Putamen (tissue), 1 donor: ENCODE measurements around the gene ATP8A2.

Experiments used
- DNase-seq: peaks from one replicate; pipeline ENCODE4 v3.0.0-alpha.2; 2016; ENCODE audit warnings: low spot score

Gene ATP8A2

DNA sequence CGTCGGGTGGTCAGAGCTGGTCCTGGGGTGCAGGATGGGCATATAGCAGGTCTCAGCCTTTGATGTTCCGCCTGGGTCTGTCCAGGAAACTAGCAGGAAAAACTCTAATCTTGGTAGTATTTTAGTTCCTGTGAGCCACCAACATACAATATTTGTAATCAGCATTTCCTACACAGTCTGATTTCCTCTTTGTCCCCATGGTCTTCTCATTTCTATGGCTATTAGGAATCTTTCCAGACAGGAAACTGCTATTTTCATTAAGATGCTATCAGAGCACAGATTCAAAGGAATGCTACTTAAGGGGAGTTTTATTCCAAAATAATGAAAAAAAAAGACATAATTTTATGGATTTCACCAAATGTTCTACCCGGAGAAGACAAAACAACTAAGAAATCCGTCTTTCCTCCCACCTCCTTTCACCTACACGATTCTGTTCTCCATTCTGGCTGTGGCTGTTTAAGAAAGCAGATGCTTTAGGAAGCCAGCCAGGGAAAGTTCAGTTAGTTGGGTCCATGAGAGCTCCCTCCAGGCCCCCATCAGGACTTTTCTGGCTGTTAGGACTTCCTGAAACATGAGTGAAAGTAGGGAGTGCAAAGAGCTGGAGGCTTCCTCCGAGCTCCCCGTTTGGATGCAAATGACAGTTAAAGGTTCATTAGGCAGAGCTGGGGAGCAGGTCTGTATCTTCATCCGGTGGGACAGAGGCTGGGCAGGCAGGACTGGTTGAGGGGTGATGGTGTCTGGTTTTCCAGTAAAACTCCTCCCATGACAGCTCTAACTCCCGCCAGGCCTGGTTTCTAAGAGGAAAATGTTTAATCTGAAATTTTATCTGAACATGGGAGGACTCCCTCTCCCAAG, 643.7 kb downstream of the ATP8A2 start:
- peak; percentile 51 for DNase-seq

DNA sequence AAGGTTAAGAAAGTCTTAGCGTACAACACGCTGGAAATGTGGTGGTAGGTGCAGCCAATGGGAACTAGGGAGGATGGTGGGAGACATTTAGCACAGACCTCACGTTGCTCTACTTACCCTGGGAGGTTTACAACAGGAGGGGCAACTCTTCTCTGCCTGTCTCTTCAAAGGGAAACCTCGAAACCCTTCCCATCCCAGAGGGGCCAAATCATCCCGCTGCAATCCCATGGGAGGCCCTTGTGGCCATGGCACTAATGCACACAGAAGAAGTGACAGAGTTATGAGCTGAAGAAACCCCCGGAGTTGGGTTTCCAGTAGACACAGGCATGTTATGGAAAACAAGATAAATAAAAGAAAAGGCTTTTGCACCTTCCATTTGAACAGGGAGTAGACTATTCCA, 644.4 kb downstream of the ATP8A2 start:
- no peak for DNase-seq

DNA sequence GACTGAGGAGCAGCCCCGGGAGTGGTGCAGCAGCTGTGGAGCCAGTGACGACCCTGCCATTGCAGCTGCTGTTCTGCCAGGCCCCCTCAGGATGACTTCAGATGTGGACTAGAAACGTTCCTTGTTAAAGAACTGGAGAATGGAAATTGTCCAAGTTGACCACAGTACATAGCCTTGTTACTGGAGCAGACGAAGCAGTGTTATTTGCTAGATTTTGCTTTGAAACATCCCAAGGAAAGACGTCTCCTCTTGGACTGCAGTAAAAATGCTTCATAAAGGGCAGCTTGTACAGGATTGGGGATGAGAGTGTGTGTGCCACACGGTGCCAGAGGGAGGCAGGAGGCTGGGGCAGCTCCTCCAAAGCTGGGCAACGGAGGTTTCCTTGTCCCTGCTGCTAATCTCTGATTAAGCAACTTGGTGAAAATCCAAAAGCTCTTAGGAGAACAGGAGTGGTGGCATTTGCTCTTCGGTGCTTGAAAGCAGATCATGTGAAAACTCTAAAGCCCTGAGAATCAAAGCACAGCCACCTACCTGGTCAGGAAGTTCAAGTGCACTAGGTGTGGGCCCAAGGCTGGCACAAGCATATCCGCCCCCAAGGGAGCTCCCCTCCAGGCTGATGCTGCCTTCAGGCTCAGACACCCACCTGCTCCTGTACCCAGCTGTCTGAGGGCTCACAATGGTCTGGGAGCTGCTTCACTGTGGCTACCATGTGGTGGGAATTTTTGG, 645.6 kb downstream of the ATP8A2 start:
- DNase-seq = peak; percentile 67

DNA sequence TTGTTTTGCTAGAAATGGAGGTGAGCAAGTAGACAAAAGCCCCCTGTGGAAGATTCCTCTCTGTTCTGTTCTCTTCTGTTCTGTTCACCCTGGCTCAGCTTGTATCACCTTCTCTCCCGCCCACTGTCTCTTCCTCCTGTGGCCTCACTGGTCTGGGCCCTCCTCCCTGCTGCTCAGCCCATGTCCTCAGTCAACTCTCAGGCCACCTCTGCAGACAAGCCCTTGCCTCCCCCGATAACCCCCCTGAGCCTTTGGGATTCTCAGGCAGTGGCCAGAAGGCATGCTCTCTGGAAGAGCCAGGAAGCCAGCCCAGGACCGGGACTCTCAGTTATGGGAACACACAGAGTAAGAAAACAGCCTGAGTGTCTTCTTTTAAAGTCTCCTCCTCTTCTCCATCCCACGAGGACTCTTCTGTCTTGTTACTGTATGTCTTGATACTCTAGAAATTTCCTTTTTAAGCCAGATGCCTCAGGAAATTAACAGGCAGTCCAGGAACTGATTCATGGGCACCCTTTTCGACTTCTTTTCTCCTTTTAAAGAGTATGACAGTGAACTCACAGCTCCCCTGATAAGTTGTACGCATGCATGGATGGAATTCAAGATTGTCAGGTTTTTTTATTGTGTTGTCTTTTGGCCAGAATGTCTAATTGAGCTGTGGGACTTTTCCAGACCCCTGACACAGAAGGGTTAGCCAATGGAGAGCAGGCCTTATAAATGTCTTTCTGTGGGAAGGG, 646.3 kb downstream of the ATP8A2 start:
- DNase-seq = no peak

DNA sequence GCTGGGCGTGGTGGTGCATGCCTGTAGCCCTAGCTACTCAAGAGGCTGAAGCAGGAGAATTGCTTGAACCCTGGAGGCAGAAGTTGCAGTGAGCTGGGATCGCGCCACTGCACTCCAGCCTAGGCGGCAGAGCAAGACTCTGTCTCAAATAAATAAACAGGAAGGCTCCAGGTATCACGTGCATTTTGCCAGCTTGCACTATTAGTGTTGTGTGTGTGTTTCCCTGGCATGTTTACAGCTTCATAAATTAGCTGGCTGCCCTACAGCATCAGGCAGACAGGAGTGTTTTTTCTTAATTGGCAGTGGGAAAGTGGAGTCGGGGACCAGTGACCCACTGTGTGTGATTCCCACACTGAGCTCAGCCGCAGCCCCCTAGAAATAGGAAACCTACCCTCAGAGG, 647.5 kb downstream of the ATP8A2 start:
- no peak for DNase-seq

DNA sequence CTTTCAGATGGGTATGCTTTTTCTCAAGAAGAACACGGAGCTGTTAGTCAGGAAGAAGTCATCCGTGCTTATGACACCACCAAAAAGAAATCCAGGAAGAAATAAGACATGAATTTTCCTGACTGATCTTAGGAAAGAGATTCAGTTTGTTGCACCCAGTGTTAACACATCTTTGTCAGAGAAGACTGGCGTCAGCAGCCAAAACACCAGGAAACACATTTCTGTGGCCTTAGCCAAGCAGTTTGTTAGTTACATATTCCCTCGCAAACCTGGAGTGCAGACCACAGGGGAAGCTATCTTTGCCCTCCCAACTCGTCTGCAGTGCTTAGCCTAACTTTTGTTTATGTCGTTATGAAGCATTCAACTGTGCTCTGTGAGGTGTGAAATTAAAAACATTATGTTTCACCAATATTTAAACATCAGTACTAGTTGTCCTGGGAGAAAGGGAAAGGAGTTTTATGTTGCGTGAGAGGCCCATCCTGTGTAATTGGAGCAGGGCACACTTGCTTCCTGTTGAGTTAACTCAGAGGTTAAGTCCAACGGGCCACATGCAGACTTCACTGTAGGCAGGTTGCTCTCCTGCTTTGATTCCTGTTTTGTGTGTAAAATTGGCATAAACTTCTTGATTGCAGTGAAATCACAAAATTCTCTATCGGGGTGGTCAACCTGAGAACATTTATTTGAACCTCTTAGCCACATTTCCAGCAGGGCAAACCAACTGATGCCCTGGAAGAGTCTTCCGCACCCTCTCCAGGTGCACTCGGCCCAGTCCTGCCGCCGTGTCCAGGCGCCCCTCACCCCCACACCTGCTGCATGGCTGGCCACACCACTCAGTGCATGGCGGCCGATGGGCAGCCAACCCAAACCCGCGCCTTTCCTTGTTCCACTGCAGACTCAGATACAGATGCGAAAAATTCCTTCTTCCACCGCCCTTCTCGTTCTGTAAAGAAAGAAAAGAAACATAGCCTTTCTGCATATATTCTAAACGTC, 648.4 kb downstream of the ATP8A2 start:
- no peak for DNase-seq

DNA sequence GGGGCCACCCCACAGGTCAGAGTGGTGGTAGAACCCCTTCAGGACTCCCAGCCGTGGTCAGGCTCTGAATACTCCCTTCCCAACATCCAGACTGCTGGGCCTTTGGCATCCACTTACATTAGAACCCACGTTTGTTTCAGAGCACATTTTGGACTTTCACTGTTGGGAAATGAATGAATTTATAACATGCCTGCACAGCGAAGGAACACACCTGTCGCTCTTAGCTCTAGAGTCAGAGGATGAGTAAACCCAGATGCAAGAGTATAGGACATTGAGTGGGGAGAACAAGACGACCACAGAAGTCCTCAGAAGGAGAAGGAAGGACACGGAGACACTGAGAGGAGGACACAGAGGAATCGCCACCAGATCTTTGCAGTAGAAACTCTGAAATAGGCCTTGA, 649.1 kb downstream of the ATP8A2 start:
- no peak for DNase-seq

DNA sequence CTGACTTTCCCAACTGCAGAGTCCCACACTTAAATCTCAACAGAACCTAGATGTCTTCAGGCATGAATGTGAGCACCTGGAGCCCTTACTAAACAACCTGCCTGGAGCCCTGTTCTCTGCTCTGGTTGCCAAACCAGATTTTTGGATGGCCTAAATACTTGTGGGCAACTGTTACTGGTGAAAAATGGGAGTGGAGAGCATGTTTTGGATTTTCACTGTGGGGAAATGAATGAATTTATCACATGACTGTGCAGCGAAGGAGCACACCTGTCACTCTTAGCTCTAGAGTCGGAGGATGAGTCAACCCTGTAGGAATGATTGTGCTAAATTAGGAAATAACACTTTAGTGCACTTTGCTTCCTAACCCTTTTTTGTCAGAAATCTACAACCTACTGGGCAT, 649.7 kb downstream of the ATP8A2 start:
- DNase-seq = peak; percentile 71

DNA sequence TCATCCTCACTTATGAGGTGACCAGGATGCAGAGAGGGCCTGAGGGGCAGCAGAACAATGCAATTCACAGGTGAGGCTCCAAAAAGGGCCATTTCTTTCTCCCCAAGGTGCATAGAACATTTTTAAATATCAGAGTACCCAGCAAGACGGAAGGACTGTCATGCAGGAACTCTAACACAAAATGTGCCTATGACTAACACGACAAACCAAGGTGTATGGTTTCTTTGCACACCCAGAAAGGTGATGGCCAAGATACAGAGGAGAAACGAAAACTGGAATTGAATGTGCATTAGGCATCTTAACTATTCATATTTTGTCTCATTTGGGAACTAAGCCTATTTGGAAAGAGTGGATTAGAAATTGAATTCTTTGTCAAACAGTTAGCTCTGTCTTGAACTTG, 650.2 kb downstream of the ATP8A2 start:
- DNase-seq = peak; percentile 15

DNA sequence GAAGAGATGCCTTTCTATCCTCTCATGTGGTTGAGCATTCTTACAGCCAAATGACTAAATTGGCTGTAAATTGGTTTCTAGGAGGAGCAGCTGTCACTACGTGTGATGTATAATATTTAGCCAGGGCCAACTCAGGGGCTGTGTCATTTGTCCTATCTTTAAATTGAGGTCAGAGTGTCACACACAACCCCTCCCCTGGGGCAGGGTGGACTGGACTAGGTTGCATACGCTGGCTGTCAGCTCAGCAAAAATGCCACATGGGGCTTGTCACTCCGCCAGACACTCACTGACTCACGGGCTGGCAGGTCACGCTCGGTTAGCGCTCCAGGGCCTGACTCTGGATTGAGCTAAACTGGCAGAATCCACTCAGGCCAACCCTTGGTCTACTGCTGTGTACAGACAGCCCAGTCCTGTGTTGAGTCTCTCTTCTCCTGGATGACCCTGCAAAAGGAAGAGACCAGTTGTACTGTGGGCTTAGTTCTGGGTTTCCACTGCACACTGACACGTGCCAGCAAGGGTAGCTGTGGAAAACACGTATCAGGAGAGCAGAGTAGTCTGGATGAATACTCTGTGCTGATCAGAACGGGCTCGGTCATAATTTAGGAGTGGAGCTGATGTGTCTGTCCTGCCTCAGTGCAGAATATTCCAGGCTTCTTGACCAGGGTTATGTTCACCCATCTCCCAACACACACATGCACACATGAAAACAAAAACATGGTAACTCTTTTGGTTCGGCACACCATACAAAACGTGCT, 650.9 kb downstream of the ATP8A2 start:
- DNase-seq = no peak

DNA sequence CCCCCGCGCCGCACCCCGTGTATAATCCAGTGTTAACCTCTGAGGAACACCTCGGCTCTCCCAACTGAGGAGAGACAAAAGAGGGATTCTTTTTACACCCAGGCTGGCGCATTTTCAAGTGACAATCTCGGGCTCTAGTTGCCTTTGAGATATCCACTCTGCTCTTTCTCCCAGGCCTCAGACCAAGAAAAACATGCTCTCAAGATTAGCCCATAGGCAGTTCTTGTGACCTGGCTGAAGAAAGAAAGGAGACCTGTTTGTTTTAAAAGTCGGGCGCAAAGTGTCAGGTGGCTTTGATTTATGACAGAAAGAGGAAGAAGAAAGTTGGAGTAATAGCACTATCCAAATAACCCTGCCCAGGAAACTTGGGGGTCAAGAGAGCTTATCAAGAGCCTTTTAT, 652.8 kb downstream of the ATP8A2 start:
- DNase-seq = no peak

DNA sequence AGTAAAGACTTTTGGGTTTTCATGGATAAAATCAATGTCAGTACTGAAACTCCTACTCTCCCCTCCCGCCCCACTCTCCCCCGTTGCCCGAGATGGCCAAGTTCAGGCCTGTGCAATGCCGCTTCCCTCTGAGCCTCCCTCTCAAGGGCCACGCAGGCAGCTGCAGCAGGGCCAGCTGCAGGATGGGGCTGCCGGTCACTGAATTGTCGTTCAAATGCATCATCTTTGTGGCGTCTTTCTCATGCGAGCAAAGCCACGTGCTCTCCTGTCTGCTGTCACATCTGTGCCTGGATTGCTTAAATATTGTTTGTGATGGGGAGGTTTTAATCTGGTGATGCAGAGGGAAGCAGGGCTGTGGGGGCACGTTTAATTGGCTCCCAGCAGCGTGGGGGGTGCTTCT, 653.4 kb downstream of the ATP8A2 start:
- DNase-seq = peak; percentile 35

DNA sequence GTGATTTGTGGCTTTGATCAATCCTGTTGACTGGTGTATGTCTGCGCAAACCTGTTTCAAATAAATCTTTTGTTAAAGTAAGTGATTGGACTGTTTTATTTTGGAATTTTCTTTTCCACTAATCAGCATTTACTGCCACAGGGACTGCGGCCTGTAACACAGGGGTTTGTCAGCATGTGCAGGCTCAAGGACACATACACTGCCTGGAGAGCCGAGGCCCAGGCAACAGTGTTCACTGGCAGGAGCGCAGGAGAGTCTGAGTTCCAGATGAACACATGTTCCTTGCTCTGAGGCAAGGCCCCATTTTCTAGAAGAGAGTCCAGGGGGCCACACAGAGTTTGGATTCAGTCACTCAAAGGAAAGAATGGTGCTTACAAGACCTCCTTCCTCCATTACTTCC, 654.0 kb downstream of the ATP8A2 start:
- DNase-seq = no peak

DNA sequence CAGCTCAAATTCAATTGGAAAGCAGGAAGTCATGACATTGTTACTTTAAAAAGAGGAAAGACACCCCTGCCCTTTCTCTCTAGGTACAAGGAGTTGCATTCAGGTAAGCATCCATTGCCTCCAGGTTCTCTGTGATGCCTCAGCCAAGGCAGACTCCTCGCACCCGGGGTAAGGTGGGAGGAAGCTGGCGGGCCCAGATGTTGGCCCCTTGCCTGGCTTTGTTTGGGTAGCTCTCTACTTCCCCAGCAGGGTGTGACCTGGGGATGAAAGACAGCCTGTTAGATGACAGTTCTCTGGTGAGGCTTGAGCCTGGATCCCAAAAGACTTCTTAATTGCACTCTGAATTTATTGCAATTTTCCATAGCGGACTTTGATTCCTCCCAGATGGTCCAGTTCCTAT, 654.4 kb downstream of the ATP8A2 start:
- DNase-seq = no peak

DNA sequence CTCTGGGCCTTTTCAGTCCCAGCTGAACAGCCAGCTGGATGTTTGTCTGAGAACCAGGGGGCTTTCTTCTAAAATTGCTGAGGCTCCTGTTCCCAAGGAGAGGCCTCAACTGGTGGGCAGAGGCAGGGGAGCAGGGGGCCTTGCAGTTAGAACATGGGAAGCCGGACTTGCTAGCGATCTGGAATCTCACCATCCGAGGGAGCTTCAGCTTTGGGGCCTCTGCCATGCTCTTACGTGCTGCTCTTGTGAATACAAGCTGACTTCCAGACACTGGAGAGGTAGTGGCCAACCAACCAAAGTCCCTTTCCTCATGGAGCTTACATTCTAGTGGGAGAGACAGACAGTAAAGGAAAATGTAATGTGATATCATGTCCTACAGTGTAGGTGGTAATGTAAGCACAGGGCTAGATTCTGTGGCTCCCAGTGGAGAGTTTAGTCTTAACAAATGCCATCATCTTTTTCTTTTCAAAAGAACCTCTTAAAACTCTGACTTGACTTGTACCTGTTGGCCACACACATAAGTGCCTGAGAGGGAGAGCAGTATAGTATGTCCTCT, 657.9 kb downstream of the ATP8A2 start:
- no peak for DNase-seq

DNA sequence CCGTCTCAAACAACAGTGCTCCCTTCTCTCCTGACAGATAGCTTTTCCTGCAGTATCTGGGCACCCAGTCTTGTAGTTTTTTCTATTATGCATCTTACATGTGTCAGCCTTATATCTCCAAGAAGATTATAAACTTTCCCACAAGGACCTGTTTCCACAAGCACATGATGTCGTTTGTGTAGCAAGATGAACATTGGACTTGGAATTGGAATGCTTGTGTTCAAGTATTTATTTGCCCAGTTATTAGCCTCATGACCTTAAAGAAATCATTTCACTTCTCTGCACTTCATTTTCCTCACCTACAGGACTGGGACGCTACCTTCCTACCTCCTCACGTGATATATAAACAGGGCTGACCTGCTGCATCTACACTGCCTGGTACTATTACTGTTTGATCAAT, 658.6 kb downstream of the ATP8A2 start:
- no peak for DNase-seq

DNA sequence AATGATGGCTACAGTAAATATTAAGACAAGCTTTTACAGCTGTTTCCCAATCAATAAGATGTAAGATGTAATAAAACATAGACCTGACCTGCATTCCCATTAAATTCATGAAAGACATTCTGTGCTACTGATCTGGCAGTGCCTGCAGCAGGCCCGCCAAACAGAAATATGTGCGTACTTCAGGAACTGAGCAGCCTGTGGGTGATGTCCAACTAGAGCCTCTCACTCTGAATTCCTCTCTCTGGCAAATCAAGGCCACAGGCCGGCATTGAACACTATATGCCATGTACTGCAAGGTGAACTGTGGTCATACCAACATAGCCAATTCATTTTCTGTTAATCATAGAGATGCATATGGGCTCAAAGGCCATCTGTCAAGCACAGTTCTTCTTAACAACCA, 662.2 kb downstream of the ATP8A2 start:
- DNase-seq = no peak

DNA sequence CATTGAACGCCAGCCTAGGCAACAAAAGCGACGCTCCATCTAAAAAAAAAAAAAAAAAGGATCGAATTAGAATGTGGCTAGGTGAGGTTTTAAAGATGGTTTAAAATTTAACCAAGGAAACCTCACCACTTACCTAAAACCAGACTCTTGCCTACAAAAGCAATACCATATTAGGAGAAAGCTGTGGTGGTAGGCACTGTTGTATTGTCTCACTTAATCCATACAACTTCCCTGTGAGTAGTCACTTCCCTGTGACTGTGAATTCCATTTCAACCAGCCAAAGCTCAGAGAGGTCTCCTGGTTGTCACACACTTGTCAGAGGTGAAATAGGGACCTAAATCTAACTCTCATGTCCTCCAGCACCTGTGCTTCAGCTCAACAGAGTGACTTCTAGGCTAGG, 664.6 kb downstream of the ATP8A2 start:
- DNase-seq = no peak

DNA sequence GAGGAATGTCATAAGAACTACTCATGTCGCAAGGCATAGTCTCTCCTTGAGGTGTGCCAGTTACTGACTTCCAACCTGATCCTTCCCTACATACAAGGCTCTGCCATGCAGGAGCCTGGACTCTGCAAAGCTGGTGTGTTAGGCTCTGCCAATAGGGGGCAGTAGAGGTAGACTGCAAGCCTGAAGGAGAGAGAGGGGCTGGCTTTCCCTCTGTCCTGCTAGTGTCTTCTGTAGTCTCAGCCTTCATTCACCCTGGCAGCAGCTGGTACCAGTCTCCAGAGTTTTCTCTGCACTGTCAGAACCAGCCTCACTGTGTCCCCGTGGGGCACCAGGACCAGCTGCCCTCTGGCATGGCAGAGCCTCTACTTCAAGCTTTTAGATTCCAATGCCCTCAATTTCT, 665.5 kb downstream of the ATP8A2 start:
- peak; percentile 79 for DNase-seq

DNA sequence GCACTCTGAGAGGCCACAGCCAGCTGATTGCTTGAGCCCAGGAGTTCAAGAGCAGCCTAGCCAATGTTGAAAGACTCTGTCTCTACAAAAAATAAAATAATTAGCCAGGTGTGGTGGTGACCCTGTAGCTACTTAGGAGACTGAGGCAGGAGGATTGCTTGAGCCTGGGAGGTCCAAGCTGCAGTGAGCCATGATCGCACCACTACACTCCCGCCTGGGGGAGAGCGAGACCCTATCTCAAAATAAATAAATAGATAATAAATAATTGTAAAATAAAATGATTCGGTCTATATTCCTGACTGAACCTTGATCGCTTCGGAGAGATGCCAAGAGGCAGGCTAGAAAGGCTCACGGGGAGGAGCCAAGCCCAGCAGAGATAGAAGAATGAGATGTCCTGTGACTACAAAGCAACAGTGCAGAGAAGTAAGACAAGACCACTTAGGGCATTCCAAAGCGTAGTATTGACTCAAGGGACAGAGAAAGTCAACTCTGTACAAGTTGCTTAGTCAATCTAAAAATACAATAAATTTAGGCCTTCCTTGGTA, 667.2 kb downstream of the ATP8A2 start:
- DNase-seq = no peak
